NCI-H82 (cell line): ENCODE data around the gene ZNF883.

Source experiments
- DNase-seq: peaks from one replicate; lab custom pipeline; 2025; lab: John Stamatoyannopoulos, UW

The ZNF883 gene

GRCh38 chr9:113011911-113012381, at the start of gene ZNF883:
TSS of gene ZNF883 (minus strand) at chr9:113012192.
- DNase-seq = peak; percentile 81

- peak; percentile 70 for DNase-seq
Observed at GRCh38 chr9:113061072-113061850, 49.3 kb upstream of the ZNF883 start.

- DNase-seq = peak; percentile 13
Observed at GRCh38 chr9:113059581-113060284, 47.7 kb upstream of the ZNF883 start.

GRCh38 chr9:113057193-113057592, 45.2 kb upstream of the ZNF883 start:
- no peak for DNase-seq

- DNase-seq = peak; percentile 94
Observed at GRCh38 chr9:113056191-113057106, 44.5 kb upstream of the ZNF883 start, which contains the start of gene ZFP37. TSS of gene ZFP37 (minus strand) at chr9:113056724. CDS start at chr9:113056688, 36 bp downstream.

- no peak for DNase-seq
Observed at GRCh38 chr9:113042884-113043657, 31.1 kb upstream of the ZNF883 start.

GRCh38 chr9:113026200-113026599, 14.2 kb upstream of the ZNF883 start:
- no peak for DNase-seq

GRCh38 chr9:113018247-113018646, 6.3 kb upstream of the ZNF883 start:
- no peak for DNase-seq

- no peak for DNase-seq
Observed at GRCh38 chr9:113012492-113012891, 500 bp upstream of the ZNF883 start.

GRCh38 chr9:113005777-113006176, 6.2 kb downstream of the ZNF883 start:
- no peak for DNase-seq

- DNase-seq = no peak
Observed at GRCh38 chr9:112997236-112997941, 14.6 kb downstream of the ZNF883 start.

- DNase-seq = peak; percentile 36
Observed at GRCh38 chr9:112971415-112971814, 40.6 kb downstream of the ZNF883 start.

- DNase-seq = peak; percentile 20
Observed at GRCh38 chr9:112970939-112971338, 41.1 kb downstream of the ZNF883 start.

GRCh38 chr9:112969730-112970129, 42.3 kb downstream of the ZNF883 start:
- DNase-seq = no peak

GRCh38 chr9:112955550-112955949, 56.4 kb downstream of the ZNF883 start:
- no peak for DNase-seq

- DNase-seq = peak; percentile 7
Observed at GRCh38 chr9:112945620-112946208, 66.3 kb downstream of the ZNF883 start.

GRCh38 chr9:112939418-112939817, 72.6 kb downstream of the ZNF883 start:
- DNase-seq = no peak

- DNase-seq = no peak
Observed at GRCh38 chr9:112933696-112934095, 78.3 kb downstream of the ZNF883 start.

- peak; percentile 80 for DNase-seq
Observed at GRCh38 chr9:112925058-112925641, 86.8 kb downstream of the ZNF883 start.

- peak; percentile 49 for DNase-seq
Observed at GRCh38 chr9:112921549-112921948, 90.4 kb downstream of the ZNF883 start.
